HG03066 (cell line): ENCODE measurements around the gene CNOT4.

ENCODE experiments used
- ATAC-seq: cut with Tn5 transposase; IDR thresholded peaks from one replicate; pipeline ENCODE4 v1.9.1; 2021; ENCODE audit warnings: low read depth; ENCODE audit not compliant: unreplicated experiment

Gene CNOT4

DNA sequence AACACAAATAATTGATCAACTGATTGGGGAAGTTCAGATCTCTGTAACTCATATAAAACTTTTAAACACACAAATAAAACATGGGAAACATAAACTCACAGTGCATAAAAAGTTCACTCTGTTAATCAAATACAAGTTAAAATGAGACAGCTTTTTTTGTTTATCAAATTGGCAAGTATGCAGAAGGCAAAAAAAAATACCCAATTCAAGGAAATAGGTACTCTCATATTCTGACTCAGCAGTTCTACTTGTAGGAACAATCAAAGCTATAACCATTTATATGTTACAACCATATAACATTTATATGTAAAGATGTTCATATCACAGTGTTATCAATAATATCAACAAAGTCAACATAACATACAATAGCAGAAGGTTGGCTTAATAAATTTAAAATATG lies 102.0 kb downstream of the CNOT4 start:
- no peak for ATAC-seq

DNA sequence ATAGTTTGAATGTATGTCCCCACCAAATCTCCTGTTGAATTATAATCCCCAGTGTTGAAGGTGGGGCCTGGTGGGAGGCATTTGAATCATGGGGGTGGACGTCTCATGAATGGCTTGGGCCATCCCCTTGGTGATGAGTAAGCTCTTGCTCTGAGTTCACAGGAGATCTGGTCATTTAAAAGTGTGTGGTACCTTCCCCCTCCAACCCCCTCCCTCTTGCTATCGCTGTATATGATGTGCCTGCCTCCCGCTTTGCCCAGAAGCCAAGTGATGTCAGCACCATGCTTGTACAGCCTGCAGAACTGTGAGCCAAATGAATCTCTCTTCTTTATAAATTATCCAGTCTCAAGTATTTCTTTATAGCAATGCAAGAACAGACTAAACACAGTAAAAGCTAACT lies 103.0 kb downstream of the CNOT4 start:
- ATAC-seq: no peak

DNA sequence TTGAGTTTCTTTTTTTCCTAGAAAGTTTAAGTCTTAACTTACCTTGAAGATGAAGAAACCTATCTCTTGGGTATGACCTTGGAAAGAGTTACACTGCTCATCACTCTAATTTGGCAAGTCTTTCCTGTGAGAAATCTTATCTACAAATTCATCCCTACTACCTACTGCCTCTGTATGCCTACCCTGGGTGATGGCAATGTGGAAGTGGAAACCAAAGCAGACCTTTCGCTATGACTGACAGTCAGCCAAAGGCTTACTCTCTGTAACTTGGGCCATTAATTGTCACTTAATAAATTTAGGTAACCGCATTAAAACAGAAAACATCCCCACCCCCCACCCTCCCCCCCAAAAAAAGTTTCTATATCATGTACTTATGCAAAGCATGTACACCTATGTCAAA lies 103.9 kb downstream of the CNOT4 start:
- no peak for ATAC-seq

DNA sequence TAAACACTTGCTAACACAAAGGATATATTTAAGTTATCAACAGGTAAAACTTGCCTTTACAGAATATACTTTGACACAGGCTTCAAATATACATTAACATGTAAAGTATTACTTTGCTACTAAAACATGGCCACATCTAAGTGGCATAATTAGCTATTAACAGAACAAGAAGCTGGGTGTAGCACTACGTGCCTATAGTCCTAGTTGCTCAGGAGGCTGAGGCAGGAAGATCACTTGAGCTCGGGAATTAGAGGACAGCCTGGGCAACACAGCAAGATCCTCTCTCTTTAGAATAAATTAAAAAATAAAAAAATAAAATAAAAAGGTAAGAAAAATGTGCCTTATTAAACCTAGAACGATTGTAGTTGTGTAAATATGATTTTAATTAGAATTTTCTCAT lies 106.6 kb downstream of the CNOT4 start:
- ATAC-seq: no peak

DNA sequence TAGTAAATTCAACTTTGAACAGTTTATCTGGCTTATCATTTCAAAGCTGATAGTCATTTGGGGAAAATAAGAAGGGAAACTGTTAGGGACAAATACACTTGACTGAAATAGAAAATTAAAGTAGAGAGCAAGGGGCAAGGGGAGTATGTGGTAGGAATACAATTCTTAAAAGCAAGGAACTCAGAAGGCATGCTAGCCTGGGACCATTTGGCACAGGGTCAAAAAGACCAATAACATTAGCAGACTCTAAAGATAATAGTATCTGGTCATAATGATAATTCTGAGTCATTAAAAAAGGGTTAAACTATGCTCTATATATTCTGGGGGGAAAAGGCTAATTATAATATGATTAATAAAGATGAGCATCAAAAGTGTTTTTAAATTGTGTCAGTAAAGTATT lies 112.2 kb downstream of the CNOT4 start:
- no peak for ATAC-seq

DNA sequence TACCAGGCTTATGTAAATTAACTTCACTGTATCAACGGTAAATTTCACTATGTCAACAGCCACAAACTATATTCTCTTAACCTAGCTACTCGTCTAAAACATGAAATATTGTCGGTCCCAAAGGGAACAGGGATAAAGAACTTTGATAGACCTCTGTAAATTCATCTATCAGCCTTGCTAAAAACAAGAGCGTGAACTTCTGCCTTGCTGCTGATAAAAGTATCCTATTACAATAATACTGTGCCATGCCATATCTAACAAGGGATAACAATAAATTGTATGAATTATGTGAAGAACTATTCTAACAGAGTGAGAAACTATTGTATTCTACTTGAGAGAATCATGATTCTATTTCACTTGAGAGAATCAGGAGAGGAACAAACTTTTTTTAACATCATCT lies 117.2 kb downstream of the CNOT4 start:
- ATAC-seq: no peak

DNA sequence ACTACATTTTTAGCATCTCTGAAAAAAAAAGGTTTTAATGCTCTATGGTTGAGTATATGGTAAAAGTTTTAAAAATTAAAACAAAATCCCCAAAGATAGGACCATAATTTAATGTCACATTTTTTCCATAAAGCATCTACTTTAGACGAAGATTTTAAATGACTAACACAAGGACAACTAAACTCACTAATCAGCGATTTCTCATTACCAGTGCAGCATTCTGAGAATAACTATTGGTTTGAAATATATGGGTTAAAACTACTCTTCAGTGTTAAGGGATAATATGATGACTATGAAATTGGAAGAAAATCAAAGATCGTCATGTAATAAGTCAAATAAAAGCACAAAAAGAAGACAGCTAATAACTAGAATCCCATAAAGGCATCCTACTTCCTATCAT lies 118.4 kb downstream of the CNOT4 start:
- no peak for ATAC-seq

DNA sequence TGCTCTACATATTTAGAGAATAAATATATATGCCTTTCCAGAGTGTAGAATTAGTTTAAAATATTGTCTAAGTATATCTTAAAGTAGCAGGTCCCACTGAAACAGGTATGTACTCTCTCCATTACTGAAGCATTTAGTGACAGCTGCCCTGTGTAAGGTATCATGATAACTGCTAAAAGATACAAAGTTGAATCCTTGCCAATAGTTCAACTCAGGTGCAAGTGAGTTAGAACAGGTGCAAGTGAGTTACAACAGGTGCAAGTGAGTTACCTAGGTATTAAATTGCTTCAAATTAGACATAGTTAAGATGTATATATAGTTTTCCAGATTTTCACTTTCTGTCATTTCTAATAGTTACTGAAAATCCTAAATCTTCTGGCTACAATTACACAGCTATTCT lies 119.1 kb downstream of the CNOT4 start:
- no peak for ATAC-seq

DNA sequence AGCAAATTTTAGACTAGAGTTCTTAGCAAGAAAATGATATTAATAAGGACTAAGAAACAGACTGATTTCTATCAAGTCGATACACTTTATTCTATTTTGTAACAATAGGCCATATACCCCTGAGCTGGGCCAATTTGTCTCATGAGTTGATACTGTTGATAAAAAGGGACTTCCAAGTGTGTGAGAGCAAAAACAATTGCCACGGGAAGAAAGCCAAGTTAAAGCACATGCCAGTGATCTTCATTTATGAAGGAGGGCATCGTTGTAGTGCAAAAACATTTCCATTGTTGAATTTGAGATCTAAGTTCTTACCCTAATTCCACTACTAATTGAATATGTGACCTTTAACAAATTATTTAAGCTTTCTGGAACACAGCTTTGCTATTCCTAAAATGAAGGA lies 119.9 kb downstream of the CNOT4 start:
- no peak for ATAC-seq

DNA sequence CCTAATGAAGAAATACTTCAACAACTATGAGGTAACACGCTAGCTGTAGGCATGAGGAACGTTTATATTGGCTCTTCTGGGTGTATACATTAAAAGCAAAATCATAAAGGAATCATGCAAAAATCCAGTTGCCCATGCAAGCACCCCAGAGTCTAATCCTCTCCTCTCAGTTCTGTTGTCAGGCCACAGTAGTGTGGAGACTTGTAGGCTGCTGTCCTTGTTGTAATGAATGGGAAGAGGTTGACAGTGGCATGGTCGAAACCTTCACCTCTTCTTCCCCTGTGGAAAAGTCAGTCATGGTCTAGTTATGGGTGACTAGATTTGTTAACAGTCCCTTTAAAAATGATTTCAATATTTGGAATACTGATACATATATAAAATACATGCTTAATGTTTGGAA lies 121.3 kb downstream of the CNOT4 start:
- ATAC-seq: no peak

DNA sequence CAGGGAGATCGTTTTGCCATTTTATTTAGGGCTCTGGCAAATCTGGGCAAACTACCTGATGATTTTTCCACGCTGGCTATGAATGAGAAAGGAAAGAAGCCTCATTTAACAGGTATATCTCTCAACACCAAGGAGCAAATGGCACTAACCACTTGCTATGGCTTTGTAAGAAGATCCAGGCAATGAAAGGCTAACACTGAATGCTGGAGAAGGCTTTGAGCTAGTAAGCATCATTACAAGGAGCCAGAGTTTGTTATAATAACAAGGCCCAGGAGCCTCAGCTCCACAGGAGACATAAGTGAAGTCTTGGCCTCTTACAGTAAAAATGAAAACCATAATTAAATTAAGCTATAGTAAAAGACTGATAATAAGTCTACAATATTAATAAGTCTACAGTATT lies 123.1 kb downstream of the CNOT4 start:
- ATAC-seq: no peak

DNA sequence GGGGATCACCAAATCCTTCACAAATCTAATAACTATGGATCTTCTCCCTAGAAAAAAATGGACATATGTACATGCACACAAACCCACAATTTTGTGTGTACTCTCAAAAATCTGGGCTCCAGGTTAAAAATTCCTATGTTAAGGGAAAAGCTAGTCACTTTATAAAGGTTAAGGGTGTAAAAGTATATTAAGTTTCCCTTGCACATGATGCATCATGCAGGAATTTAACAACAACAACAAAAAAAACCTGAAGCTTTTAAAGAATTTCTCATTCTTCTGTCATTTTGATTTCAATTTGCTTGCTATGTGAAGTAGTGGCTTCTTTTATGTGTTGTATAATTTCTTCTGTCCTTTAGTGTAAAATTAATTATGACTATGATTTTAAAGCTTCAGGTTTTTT lies 123.7 kb downstream of the CNOT4 start:
- no peak for ATAC-seq

DNA sequence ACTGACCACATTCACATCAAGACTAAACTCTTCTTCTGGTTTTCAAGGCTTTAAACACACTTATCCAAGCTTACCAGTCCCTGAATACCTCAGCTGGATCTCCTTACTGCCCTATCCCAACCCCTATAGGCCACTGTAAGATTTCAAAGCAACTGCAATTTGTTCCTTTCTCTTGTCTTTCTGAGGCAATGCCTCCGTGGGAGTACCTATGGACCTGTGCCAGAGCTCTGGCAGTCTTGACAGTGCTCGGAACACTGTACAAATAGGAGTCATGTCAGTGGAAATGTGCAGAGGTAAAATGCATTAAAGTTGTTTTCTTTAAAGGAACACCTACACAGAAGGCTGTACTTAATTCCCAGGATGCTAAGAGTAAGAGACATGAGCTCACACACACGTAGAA lies 124.7 kb downstream of the CNOT4 start:
- ATAC-seq: no peak

DNA sequence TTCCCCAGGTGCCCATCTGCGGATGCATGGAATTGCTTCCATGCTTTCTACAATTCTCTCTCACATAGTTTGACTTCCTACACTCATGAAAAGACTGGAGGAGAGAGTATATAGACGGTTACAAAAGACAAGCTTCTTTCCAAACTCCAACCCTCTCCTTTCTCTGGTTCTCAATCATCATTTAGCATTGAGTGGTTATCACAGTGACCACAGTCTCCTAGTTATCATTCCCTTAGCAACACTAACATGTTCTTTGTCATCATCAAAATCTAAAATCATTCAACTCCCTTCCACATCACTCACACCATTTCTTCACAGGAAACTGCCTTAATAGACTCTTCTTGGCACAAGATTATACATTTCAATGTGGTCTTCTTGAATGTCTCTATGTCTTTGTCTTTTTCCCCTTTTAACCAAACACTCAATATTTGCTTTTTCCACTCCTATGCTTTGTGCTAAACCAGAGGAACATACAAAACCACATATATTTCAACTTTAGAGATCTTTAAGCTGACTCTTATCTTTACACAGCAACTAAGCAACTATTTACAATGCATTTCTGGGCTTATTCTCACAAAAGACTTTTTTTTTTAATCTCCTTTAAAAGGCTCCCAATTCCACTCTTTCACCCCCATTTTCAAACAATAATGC lies 126.3 kb downstream of the CNOT4 start:
- ATAC-seq: no peak

DNA sequence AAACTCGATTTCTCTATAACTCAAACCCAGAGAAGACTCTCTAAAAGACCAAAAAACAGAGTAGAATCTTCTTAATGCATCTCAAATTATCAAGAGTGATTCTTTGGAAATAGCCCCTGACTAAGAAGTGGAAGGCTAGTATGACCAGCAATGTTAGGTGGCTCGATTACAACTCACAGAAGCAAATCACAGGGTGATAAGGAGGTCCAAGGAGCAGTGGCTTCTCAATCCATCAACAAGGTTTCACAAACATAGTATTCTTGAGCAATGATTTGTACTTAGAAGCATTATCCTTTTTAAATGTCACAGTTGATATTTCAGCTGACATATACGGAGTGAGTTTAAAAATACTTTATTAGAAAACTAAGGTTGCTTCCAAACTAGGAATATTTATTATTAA lies 127.7 kb downstream of the CNOT4 start:
- ATAC-seq: no peak

DNA sequence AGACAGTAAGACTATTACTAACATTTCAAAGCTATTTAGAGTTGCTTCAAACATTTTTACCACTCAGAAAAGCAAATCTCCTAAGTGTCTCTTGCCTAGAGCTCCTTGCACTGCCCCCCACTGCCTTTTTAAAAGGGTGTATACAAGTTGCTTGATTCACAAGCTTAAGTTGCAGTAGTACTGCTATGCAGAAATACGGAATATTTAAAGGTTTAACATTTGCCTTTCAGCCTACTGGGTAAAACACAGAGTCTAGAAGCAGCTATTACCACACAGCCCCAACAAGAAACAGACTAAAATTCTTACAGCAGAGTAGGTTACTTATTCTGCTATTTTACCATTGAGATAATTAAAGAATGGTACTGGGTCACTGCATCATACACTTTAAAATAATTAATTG lies 128.5 kb downstream of the CNOT4 start:
- ATAC-seq: no peak

DNA sequence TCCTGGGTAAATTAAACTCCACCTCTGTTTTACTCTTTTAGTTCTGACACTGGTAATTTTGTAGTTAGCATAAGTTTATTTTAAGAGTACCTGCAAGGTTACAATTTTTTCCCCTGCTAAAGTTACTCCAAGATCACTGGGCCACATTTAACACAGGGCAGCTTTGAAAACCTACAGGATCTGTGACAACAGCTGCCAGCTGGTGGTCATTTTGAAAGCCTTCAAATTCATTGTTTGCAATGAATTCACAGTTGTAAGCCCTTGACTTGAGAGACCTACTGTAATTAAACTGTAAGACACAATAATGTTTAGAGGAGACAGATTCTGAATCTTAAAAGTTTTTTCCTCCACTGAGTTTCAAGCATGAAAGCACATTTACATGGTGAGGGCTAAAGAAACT lies 129.6 kb downstream of the CNOT4 start:
- no peak for ATAC-seq

DNA sequence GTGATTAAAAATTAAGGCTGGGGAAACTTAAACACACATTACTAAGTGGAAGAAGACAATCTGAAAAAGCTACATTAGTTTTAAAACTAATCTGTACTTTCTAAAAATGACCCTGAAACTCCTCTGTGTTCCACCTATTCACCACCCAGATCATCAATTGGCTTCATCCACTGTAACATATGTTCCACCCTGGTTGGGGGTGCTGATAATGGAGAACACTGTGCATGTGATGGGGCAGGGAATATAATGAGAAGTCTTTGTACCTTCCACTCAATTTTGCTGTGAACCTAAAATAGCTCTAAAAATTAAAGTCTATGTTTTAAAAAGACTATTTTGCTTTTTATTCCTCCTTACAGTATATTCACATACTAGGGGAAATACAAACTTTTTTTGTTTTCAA lies 132.7 kb downstream of the CNOT4 start:
- no peak for ATAC-seq

DNA sequence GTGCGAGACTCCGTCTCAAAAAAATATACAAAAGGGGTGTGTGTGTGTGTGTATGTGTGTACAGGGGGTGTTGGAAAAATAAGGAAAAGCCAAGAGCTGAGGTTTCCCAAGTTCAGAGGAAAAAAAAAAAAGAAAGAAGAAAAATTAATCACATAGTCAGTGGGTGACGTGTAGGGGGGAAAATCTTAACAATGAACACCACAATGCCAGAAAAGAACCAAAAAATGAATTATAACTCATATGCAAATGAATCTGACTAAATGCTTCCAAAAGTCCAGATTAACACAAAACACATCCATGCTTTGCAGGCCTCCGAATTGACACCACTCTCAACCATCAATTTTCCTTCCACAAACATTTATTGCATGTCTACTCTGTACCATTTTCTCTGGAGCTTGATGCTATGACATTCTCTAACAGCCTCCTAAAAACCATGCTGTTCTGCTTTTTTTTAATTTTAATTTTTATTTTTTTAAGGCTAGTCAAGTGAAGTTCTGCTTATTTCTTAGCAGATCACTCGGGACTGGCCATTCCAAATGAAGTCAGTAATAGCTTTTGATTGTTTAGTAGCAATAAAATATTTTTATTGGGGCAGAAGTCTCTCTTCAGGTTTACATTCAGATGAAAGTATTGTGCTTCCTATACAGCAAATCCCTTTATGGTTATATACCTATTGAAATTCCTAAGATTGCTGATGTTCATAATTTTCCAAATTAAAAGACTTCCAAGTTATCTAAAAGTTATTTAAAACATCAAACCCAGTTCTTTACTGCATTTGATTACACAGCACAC lies 133.8 kb downstream of the CNOT4 start:
- ATAC-seq: no peak

DNA sequence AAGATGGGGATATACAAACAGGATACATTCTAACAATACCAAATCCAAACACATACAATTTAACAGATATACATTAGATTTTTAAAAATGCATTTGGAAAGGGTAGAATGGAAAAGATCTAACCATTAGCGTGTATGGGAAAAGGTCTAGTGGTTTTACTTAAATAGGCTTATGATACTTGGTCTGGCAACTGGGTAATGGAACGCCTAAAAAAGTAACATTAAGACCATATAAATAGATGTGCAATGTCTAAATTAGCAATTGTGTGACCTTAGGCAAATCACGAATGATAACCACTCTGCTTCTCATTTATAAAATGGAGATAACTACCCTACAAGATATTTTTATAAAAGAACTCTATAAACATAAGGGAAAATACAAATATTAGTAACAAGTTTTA lies 135.2 kb downstream of the CNOT4 start:
- ATAC-seq: no peak

DNA sequence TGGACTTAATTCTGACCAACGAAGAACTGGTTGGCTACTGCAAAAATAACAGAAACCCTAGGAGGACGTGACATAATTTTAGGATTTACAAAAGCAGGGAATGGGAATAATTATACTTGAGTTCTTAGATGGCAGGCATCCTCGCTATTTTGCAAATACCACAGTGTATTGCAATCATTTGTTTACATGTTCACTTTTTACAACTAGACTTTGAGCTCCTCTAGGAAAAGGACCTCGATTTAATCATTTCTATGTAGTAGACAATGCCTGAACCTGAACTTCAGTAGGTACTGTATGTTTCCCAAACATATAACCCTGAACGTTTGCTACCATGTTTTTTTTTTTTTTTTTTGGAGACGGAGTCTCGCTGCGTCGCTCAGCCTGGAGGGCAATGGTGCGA lies 137.7 kb downstream of the CNOT4 start:
- ATAC-seq: no peak

DNA sequence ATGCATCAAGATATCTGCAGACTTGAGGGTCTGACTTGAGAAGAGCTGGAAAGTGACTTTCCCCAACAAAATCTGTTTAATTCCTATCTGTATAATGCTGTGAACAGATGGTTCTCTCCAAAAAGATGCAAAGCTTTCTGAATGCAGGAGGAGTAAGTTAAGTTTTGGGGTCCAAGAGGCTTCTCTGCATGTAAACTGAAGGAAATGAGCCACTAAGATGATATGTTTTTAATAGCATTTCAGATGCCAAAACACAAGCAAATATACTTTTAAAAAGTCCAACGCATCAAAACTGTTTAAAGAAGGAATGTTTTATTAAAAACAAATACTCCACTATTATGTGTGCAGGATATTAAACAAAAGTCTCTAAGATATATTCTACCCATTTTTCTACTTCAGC lies 139.2 kb downstream of the CNOT4 start:
- no peak for ATAC-seq

DNA sequence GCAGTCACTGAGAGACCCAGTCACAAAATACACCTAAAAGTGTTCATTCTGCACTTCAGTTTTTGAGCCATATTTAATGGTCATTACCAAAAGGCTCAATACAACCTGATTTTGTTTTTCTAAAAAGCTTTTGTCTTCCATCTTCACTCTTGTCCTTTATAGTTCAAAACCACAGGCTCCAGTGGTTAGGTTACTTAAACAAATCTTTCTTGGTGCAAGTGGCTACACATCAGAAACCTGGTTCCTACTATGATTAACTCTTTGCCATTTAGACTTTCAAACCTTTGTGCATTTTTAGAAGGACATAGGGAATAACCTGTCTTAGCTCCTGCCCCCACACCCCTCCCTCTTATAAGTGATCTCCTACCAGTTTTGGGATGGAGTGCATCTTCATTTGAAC lies 140.5 kb downstream of the CNOT4 start:
- ATAC-seq: no peak
